ENCODE results near the gene AJM1.

- TF ChIP-seq POLR2A (IDR thresholded peaks at IDR 0.05), result no peak
- TF ChIP-seq CTCF (IDR thresholded peaks at IDR 0.05), result no peak
- TF ChIP-seq POLR2AphosphoS5 (IDR thresholded peaks at IDR 0.05), result no peak
- no peak for TF ChIP-seq EP300 (IDR thresholded peaks at IDR 0.05)
Measured at GRCh38 chr9:136798708-136799078, 43.6 kb upstream of the AJM1 start.

Measured in suprapubic skin (tissue), 4 donors.